Vagina (tissue), 2 donors: Measurements from ENCODE around the gene ARHGAP10. TPM values are rescaled to one million over a fixed set of nuclear protein-coding genes. Genes with fewer than 3 reads are reported as not detected.

Experiments used
- DNase-seq, 2 donors: peaks; one replicate each; pipeline ENCODE4 v3.0.0-alpha.2; 2017; ENCODE audit errors: extremely low spot score in 2 of 2
- H3K27ac ChIP-seq: fragments of 200-600 bp; sonication (generic); one replicate; pipeline ENCODE4 v1.5.1; 2019
- H3K27me3 ChIP-seq: fragments of 200-600 bp; sonication (generic); one replicate; pipeline ENCODE4 v1.5.1; 2019
- H3K36me3 ChIP-seq, 2 donors: fragments of 200-600 bp; sonication (generic); one replicate each; pipeline ENCODE4 v1.5.1; 2017 to 2019
- H3K4me1 ChIP-seq: fragments of 200-600 bp; sonication (generic); one replicate; pipeline ENCODE4 v1.5.1; 2019
- H3K4me3 ChIP-seq, 2 donors: fragments of 200-600 bp; sonication (generic); 1 replicate in 1 of 2; 2 replicates in 1 of 2; pipeline ENCODE4 v1.5.1; 2016 to 2019
- H3K9me3 ChIP-seq: fragments of 200-600 bp; sonication (generic); one replicate; pipeline ENCODE4 v1.5.1; 2019
- POLR2A ChIP-seq, 2 donors: fragments of 450-650 bp; IDR thresholded peaks; one replicate each; pipeline ENCODE4 v1.6.1; 2017; ENCODE audit warnings: antibody characterized with exemption in 2 of 2, mild to moderate bottlenecking in 2 of 2, moderate library complexity in 2 of 2
- POLR2AphosphoS5 ChIP-seq, 2 donors: sonication (generic); formaldehyde crosslinking; IDR thresholded peaks; one replicate each; pipeline ENCODE4 v1.9.0; 2017; ENCODE audit warnings: antibody characterized with exemption in 2 of 2, mild to moderate bottlenecking in 2 of 2, low read depth in 1 of 2; ENCODE audit not compliant: insufficient read depth in 1 of 2
- intact Hi-C: fragments of 100-400 bp; cut with DNase I; formaldehyde crosslinking; loops from one replicate; pipeline ENCODE4 v1.15.1; 2023
- total RNA-seq: library from RNA; depleted of rRNA; stranded (reverse); fragments of >200 nt; gene quantifications from one replicate; pipeline ENCODE4 v1.2.3, GENCODE V29; 2016
- TF ChIP-seq, protein P1 (sequence below), 3 experiments: fragments of 450-650 bp in 2 of 3; fragments of 200-600 bp in 1 of 3; sonication (generic) in 1 of 3; IDR thresholded peaks; one replicate each; pipeline ENCODE4 v1.5.1; 2017 to 2019; ENCODE audit warnings: antibody characterized with exemption in 3 of 3, mild to moderate bottlenecking in 2 of 3, moderate library complexity in 2 of 3

The ARHGAP10 gene
- total RNA-seq, 1 donor from 2014 or later: 55.5 TPM

- no peaks in the 10 kb centered on the region for H3K9me3 ChIP-seq
- no peak overlapping the region for H3K27ac ChIP-seq
- H3K27me3 ChIP-seq: no peaks in the 10 kb centered on the region
- H3K4me3 ChIP-seq: no peak overlapping the region
- intact Hi-C loops: no loop called here
- no peaks in the 10 kb centered on the region for H3K36me3 ChIP-seq
- TF ChIP-seq, protein P1, sequence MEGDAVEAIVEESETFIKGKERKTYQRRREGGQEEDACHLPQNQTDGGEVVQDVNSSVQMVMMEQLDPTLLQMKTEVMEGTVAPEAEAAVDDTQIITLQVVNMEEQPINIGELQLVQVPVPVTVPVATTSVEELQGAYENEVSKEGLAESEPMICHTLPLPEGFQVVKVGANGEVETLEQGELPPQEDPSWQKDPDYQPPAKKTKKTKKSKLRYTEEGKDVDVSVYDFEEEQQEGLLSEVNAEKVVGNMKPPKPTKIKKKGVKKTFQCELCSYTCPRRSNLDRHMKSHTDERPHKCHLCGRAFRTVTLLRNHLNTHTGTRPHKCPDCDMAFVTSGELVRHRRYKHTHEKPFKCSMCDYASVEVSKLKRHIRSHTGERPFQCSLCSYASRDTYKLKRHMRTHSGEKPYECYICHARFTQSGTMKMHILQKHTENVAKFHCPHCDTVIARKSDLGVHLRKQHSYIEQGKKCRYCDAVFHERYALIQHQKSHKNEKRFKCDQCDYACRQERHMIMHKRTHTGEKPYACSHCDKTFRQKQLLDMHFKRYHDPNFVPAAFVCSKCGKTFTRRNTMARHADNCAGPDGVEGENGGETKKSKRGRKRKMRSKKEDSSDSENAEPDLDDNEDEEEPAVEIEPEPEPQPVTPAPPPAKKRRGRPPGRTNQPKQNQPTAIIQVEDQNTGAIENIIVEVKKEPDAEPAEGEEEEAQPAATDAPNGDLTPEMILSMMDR (IDR thresholded peaks at IDR 0.05): no peak
- TF ChIP-seq POLR2AphosphoS5 (IDR thresholded peaks at IDR 0.05; ENCODE audit: insufficient read depth in 1 of 2, low read depth in 1 of 2) (no peak), POLR2A (IDR thresholded peaks at IDR 0.05) (no peak)
- no peak for DNase-seq
- H3K4me1 ChIP-seq: no peaks in the 10 kb centered on the region
These were observed 42.8 kb upstream of the ARHGAP10 start for GRCh38 chr4:147689067-147689466.

DNA sequence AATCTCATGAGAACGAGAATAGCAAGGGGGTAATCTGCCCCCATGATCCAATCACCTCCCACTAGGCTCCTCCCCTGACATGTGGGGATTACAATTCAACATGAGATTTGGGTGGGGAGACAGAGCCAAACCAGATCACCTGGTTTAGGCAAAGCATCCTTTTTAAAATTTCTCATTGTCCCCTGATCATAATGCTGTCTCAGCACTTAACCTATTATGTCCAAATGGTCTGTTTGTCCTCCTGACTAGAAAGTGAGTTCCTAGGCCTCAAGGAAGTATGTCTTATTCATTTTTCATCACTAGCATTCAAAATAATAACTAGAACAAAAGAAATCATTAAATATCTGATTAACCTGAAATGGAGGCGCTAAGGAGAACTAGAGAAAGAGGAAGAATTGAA is 40.1 kb upstream of the ARHGAP10 start:
- no peak for DNase-seq
- Histone ChIP-seq H3K4me3 (no peak overlapping the region), H3K27ac (no peak overlapping the region), H3K4me1 (no peaks in the 10 kb centered on the region), H3K36me3 (no peaks in the 10 kb centered on the region), H3K27me3 (no peaks in the 10 kb centered on the region), H3K9me3 (no peaks in the 10 kb centered on the region)
- TF ChIP-seq, protein P1 (IDR thresholded peaks at IDR 0.05): no peak
- TF ChIP-seq POLR2AphosphoS5 (IDR thresholded peaks at IDR 0.05; ENCODE audit: insufficient read depth in 1 of 2, low read depth in 1 of 2): no peak
- TF ChIP-seq POLR2A (IDR thresholded peaks at IDR 0.05): no peak
- intact Hi-C loops: no loop called here

DNA sequence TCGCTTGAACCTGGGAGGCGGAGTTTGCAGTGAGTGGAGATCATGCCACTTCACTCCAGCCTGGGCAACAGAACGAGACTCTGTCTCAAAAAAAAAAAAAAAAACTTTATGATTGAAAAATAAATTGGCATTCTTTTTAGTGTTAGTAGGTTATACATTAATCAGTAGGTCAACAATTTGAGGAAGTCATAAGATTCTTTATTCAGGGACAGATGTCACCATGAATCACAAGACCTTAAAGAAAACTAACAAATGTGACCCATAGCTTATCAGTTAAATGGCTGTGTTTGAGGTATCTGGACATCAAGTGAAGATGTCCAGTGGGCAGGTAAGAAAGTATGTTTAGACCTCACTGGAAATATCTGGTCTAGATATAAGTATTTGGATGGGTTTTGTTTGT is 38.7 kb upstream of the ARHGAP10 start:
- intact Hi-C loops: no loop called here
- no peak for DNase-seq
- no peak overlapping the region for H3K4me3 ChIP-seq
- no peaks in the 10 kb centered on the region for H3K27me3 ChIP-seq
- no peaks in the 10 kb centered on the region for H3K36me3 ChIP-seq
- H3K27ac ChIP-seq: no peak overlapping the region
- H3K9me3 ChIP-seq: no peaks in the 10 kb centered on the region
- TF ChIP-seq POLR2A (IDR thresholded peaks at IDR 0.05) (no peak), POLR2AphosphoS5 (IDR thresholded peaks at IDR 0.05; ENCODE audit: insufficient read depth in 1 of 2, low read depth in 1 of 2) (no peak)
- TF ChIP-seq, protein P1 (IDR thresholded peaks at IDR 0.05): no peak
- no peaks in the 10 kb centered on the region for H3K4me1 ChIP-seq

DNA sequence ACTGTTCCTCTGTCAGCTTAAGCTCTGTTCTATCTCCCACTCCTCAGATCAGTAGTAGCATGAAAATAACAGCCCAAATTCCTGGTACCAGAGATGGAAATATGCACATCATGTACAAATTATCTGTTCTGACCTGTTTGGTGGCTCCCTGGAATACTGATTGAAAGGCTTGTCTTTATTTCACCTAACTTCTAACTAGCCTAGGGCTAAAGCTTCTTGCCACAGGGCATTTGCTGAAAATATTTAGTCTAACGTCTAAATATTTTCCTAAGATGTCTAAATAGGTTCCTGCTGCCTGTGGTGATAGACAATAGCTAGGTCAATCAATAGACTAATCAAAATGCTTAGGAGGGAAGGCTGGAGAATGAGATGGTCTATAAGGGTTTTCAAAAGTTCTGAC is 35.0 kb upstream of the ARHGAP10 start:
- intact Hi-C loops: no loop called here
- DNase-seq: no peak

DNA sequence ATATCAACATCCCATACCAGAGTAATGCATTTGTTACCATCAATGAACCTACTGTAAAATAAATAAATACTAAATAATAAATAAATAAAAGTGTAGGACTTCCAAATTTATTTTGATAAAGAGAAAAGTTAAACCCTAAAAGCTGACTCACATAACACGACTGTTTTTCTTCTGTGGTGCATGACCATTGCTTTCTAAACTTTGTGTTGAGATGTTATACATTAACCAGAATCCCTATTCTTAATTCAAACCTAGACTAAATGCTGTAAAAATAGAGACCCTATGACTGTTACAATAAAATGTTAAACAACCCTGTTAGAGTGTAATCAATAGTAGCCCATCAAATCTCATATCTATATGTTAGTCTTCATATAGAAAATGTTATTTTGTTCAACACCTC is 27.0 kb upstream of the ARHGAP10 start:
- no peaks in the 10 kb centered on the region for H3K4me1 ChIP-seq
- no peaks in the 10 kb centered on the region for H3K27me3 ChIP-seq
- no peak for DNase-seq
- H3K27ac ChIP-seq: no peak overlapping the region
- TF ChIP-seq, protein P1 (IDR thresholded peaks at IDR 0.05): no peak
- TF ChIP-seq POLR2AphosphoS5 (IDR thresholded peaks at IDR 0.05; ENCODE audit: insufficient read depth in 1 of 2, low read depth in 1 of 2) (no peak), POLR2A (IDR thresholded peaks at IDR 0.05) (no peak)
- intact Hi-C loops: no loop called here
- no peak overlapping the region for H3K4me3 ChIP-seq
- no peaks in the 10 kb centered on the region for H3K36me3 ChIP-seq
- H3K9me3 ChIP-seq: no peaks in the 10 kb centered on the region

More for the DNA sequence above, 35.0 kb upstream of the ARHGAP10 start:
- Histone ChIP-seq H3K4me1 (no peaks in the 10 kb centered on the region), H3K36me3 (no peaks in the 10 kb centered on the region), H3K4me3 (no peak overlapping the region), H3K9me3 (no peaks in the 10 kb centered on the region), H3K27ac (no peak overlapping the region), H3K27me3 (no peaks in the 10 kb centered on the region)
- TF ChIP-seq POLR2AphosphoS5 (IDR thresholded peaks at IDR 0.05; ENCODE audit: insufficient read depth in 1 of 2, low read depth in 1 of 2) (no peak), POLR2A (IDR thresholded peaks at IDR 0.05) (no peak)
- TF ChIP-seq, protein P1 (IDR thresholded peaks at IDR 0.05): no peak
